Loucy (cell line): Measurements from ENCODE around the gene CAPN7.

ENCODE experiments used
- H2AFZ ChIP-seq: fragments of 200-600 bp; sonication (generic); 2 replicates; pipeline ENCODE4 v1.6.0; 2016; ENCODE audit warnings: antibody characterized with exemption, mild to moderate bottlenecking, low read length, moderate library complexity
- H3F3A ChIP-seq: fragments of 200-600 bp; 2 replicates; pipeline ENCODE4 v1.6.0; 2016; ENCODE audit warnings: antibody characterized with exemption, low read depth, mild to moderate bottlenecking
- H3K27me3 ChIP-seq: fragments of 200-600 bp; sonication (generic); 2 replicates; pipeline ENCODE4 v1.6.1; 2014; ENCODE audit warnings: low read length, mild to moderate bottlenecking; ENCODE audit not compliant: insufficient read depth, poor library complexity, severe bottlenecking
- H3K36me3 ChIP-seq: fragments of 200-600 bp; sonication (generic); 2 replicates; pipeline ENCODE4 v1.6.1; 2016; ENCODE audit warnings: low read length; ENCODE audit not compliant: insufficient read depth
- H3K4me1 ChIP-seq: fragments of 200-600 bp; sonication (generic); 2 replicates; pipeline ENCODE4 v1.5.1; 2014; ENCODE audit warnings: low read length, mild to moderate bottlenecking; ENCODE audit not compliant: insufficient read depth, poor library complexity, severe bottlenecking
- H3K4me2 ChIP-seq: fragments of 200-600 bp; sonication (generic); 2 replicates; pipeline ENCODE4 v1.6.0; 2014; ENCODE audit warnings: antibody characterized with exemption, low read length, low read depth, mild to moderate bottlenecking; ENCODE audit not compliant: poor library complexity, severe bottlenecking
- H3K4me3 ChIP-seq: fragments of 200-600 bp; sonication (generic); 2 replicates; pipeline ENCODE4 v1.5.1; 2014; ENCODE audit warnings: low read length, mild to moderate bottlenecking, mixed read lengths; ENCODE audit not compliant: poor library complexity, severe bottlenecking
- H3K79me2 ChIP-seq: fragments of 200-600 bp; sonication (generic); 2 replicates; pipeline ENCODE4 v1.6.1; 2014; ENCODE audit warnings: low read length; ENCODE audit not compliant: insufficient read depth
- H3K9ac ChIP-seq: fragments of 200-600 bp; sonication (generic); 2 replicates; pipeline ENCODE4 v1.6.0; 2014; ENCODE audit warnings: mild to moderate bottlenecking, low read depth, low read length, moderate library complexity; ENCODE audit not compliant: poor library complexity, severe bottlenecking
- H3K9me2 ChIP-seq: fragments of 200-600 bp; sonication (generic); replicated peaks from 2 replicates; pipeline ENCODE4 v1.6.1; 2016; ENCODE audit warnings: low read depth, low read length, mixed read lengths
- H3K9me3 ChIP-seq: fragments of 200-600 bp; sonication (generic); 2 replicates; pipeline ENCODE4 v1.6.1; 2014; ENCODE audit warnings: mild to moderate bottlenecking, antibody characterized with exemption, low read length, low read depth; ENCODE audit not compliant: insufficient read depth
- H4K20me1 ChIP-seq: fragments of 200-600 bp; sonication (generic); 2 replicates; pipeline ENCODE4 v1.6.0; 2014; ENCODE audit warnings: antibody characterized with exemption, low read length, mild to moderate bottlenecking; ENCODE audit not compliant: insufficient read depth, poor library complexity, severe bottlenecking
- EZH2phosphoT487 ChIP-seq: fragments of 200-600 bp; IDR thresholded peaks from 2 replicates; pipeline ENCODE4 v1.6.1; 2018; ENCODE audit warnings: antibody characterized with exemption, mild to moderate bottlenecking, moderate library complexity, borderline replicate concordance
- TF ChIP-seq, protein P1 (sequence below): fragments of 200-600 bp; sonication (generic); conservative IDR thresholded peaks from 2 replicates; pipeline ENCODE4 v1.5.1; 2014; ENCODE audit warnings: mild to moderate bottlenecking, antibody characterized with exemption, low read length

Gene CAPN7

DNA sequence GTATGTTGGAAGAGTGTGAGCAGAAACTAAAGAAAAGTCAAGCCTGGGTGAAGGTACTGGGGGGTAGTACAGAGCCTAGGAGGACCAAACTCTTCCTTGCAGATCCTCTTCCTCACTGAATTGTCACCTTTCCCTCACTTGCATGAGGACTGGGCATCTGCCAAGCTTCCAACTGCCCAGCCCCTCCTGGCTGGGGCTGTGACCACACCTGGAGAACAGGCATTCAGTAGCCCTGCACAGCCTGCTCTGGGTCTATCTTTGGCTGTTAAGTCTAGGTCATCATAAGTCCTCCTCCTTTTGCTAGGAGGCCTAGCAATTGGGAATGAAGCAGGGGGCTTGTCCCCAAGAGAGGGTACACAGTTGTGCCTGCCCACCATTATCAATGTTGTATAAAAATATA, 55.2 kb downstream of the CAPN7 start:
- H3F3A ChIP-seq, result no peaks in the 10 kb centered on the region
- peaks cover 8% of the 10 kb centered on the region for H3K4me1 ChIP-seq
- no peak overlapping the region for H2AFZ ChIP-seq
- no peaks in the 10 kb centered on the region for H3K27me3 ChIP-seq
- H3K9me2 ChIP-seq, result no peaks in the 10 kb centered on the region
- no peaks in the 10 kb centered on the region for H3K9me3 ChIP-seq
- no peak overlapping the region for H3K9ac ChIP-seq
- no peaks in the 10 kb centered on the region; the same call in 1 of the 2 replicates for H3K79me2 ChIP-seq
- TF ChIP-seq, protein P1, sequence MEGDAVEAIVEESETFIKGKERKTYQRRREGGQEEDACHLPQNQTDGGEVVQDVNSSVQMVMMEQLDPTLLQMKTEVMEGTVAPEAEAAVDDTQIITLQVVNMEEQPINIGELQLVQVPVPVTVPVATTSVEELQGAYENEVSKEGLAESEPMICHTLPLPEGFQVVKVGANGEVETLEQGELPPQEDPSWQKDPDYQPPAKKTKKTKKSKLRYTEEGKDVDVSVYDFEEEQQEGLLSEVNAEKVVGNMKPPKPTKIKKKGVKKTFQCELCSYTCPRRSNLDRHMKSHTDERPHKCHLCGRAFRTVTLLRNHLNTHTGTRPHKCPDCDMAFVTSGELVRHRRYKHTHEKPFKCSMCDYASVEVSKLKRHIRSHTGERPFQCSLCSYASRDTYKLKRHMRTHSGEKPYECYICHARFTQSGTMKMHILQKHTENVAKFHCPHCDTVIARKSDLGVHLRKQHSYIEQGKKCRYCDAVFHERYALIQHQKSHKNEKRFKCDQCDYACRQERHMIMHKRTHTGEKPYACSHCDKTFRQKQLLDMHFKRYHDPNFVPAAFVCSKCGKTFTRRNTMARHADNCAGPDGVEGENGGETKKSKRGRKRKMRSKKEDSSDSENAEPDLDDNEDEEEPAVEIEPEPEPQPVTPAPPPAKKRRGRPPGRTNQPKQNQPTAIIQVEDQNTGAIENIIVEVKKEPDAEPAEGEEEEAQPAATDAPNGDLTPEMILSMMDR, result no peak
- no peak for TF ChIP-seq EZH2phosphoT487
- no peak overlapping the region for H3K4me2 ChIP-seq
- no peaks in the 10 kb centered on the region for H4K20me1 ChIP-seq
- H3K36me3 ChIP-seq, result peaks cover 66% of the 10 kb centered on the region; the same call in 1 of the 2 replicates
- no peak overlapping the region for H3K4me3 ChIP-seq

DNA sequence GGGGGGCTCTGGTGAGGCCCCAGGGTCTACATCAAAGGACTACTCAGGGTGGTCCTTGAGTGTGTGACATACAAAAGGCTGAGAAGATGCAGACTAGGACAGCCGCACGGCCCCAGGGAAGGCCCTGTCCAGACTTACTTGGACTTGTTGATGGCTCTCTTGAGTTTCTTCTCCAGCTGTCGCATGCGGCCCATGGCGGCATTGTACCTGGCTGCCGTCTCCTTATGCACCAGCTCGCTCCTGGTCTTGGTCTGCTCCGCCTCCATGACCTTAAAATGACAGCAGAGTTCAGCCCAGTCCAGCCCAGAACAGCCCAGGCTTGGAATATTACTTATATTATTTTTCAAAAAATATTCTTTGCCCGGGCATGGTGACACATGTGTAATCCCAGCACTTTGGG, 56.0 kb downstream of the CAPN7 start:
- Histone ChIP-seq H2AFZ (no peak overlapping the region), H3K4me1 (peaks cover 8% of the 10 kb centered on the region), H3K4me2 (no peak overlapping the region), H3K9me2 (no peaks in the 10 kb centered on the region), H3K4me3 (no peak overlapping the region), H3K79me2 (no peaks in the 10 kb centered on the region; the same call in 1 of the 2 replicates), H4K20me1 (no peaks in the 10 kb centered on the region), H3K27me3 (no peaks in the 10 kb centered on the region), H3K36me3 (peaks cover 66% of the 10 kb centered on the region; the same call in 1 of the 2 replicates), H3K9ac (no peak overlapping the region), H3F3A (no peaks in the 10 kb centered on the region), H3K9me3 (no peaks in the 10 kb centered on the region)
- TF ChIP-seq, protein P1, result no peak
- TF ChIP-seq EZH2phosphoT487, result no peak

DNA sequence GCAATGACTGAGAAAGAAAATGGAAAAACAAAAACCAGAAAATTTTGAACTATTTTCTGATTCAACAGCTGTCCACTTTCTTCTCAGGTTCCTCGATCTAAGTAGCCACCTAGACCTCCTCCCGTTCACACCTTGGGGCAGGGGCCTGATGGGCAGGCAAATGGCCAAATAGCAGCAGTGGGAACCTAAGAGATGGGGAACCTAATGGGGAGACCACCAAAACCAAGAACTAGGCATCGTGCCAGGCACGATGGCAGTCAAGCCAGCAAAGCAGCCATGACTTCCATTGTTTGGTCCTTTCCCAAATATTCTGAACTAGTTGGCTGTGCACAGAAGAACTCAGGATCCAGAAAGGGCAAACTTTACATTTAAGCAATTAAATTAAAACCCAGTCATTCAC, 57.1 kb downstream of the CAPN7 start:
- TF ChIP-seq, protein P1, result no peak
- no peak for TF ChIP-seq EZH2phosphoT487
- H3K27me3 ChIP-seq, result no peaks in the 10 kb centered on the region
- no peaks in the 10 kb centered on the region; the same call in 1 of the 2 replicates for H3K79me2 ChIP-seq
- no peak overlapping the region for H3K4me2 ChIP-seq
- no peaks in the 10 kb centered on the region for H3K9me3 ChIP-seq
- no peaks in the 10 kb centered on the region for H3K9me2 ChIP-seq
- H3F3A ChIP-seq, result no peaks in the 10 kb centered on the region
- H3K36me3 ChIP-seq, result peaks cover 62% of the 10 kb centered on the region; the same call in 1 of the 2 replicates
- no peak overlapping the region for H3K9ac ChIP-seq
- no peak overlapping the region for H3K4me3 ChIP-seq
- peaks cover 10% of the 10 kb centered on the region for H3K4me1 ChIP-seq
- H4K20me1 ChIP-seq, result no peaks in the 10 kb centered on the region
- no peak overlapping the region for H2AFZ ChIP-seq
